Fibroblast of villous mesenchyme (primary cell): ENCODE data around the gene GPR183. TPM values are rescaled to one million over a fixed set of nuclear protein-coding genes. Genes with fewer than 3 reads are reported as not detected.

Experiments used
- DNase-seq: peaks from one replicate; pipeline ENCODE4 v3.0.0-alpha.2; 2010; ENCODE audit warnings: low read depth
- H3K4me3 ChIP-seq: 2 replicates; pipeline ENCODE4 v1.5.1; 2011; ENCODE audit warnings: low read depth, mild to moderate bottlenecking, low read length
- total RNA-seq: library from RNA; depleted of rRNA; stranded (reverse); fragments of >200 nt; gene quantifications from 2 replicates; pipeline ENCODE4 v1.2.3, GENCODE V29; 2012
- TF ChIP-seq, protein P1 (sequence below): IDR thresholded peaks from 2 replicates; pipeline ENCODE4 v1.5.1; 2012; ENCODE audit warnings: low read depth, mild to moderate bottlenecking, low read length; ENCODE audit not compliant: insufficient read depth

Gene GPR183
- total RNA-seq, 1 donor, result 0.86 TPM

DNA sequence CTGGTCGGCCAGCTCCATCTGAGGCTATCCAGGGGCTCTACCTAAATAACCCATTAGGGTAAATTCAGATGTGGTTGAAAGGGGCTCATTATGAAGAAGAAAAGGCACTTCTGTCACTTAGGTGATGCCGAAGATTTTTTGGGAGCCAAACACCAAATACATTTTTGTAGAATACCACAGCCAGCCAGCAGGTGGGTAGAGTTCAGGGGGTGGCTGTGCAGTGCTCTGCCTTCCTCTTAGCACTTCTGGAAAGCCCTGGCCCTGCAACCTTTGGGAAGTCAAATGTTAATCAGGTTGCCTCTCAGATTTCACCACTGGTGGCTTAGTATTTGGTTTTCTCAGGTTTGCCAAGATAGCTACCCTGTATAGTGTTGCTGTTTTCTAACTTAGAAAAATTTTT lies 30.5 kb downstream of the GPR183 start:
- no peak overlapping the region for H3K4me3 ChIP-seq
- TF ChIP-seq, protein P1, sequence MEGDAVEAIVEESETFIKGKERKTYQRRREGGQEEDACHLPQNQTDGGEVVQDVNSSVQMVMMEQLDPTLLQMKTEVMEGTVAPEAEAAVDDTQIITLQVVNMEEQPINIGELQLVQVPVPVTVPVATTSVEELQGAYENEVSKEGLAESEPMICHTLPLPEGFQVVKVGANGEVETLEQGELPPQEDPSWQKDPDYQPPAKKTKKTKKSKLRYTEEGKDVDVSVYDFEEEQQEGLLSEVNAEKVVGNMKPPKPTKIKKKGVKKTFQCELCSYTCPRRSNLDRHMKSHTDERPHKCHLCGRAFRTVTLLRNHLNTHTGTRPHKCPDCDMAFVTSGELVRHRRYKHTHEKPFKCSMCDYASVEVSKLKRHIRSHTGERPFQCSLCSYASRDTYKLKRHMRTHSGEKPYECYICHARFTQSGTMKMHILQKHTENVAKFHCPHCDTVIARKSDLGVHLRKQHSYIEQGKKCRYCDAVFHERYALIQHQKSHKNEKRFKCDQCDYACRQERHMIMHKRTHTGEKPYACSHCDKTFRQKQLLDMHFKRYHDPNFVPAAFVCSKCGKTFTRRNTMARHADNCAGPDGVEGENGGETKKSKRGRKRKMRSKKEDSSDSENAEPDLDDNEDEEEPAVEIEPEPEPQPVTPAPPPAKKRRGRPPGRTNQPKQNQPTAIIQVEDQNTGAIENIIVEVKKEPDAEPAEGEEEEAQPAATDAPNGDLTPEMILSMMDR, result no peak
- DNase-seq, result no peak

DNA sequence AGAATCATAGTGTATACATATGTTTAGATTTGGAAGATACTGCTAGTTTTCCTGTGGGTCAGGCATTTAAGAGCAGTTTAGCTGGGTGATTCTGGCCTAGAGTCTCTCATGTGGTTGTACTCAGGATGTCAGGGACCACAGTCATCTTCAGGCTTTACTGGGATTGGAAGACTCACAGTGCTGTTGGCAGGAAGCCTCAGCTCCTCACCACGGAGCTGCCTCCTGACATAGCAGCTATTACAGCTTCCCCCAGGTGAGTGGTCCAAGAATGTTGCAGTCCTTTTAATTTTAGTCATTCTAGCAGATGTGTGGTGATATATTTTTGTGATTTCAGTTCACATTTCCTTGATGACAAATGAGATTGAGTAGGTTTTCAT lies 32.1 kb downstream of the GPR183 start:
- H3K4me3 ChIP-seq, result no peak overlapping the region
- TF ChIP-seq, protein P1, result no peak
- DNase-seq, result peak; percentile 51

- TF ChIP-seq, protein P1, result no peak
- no peak for DNase-seq
- no peak overlapping the region for H3K4me3 ChIP-seq
Measured at GRCh38 chr13:99273128-99273527, 34.1 kb downstream of the GPR183 start.

DNA sequence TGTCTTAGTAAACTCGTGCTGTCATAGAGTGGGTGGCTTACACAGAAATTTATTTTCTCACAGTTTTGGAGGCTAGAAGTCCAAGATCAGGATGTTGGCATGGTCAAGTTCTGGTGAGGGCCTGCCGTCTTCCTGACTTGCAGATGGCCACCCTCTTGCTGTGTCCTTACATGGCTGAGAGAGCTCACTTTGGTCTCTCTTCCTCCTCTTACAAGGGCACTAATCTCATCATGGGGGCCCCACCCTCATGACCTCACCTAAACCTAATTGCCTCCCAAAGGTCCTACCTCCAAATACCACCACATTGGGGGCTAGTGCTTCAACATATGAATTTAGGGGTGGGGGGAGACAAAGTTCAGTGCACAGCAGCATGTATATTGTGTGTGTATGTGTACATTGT lies 34.7 kb downstream of the GPR183 start:
- TF ChIP-seq, protein P1, result no peak
- no peak overlapping the region for H3K4me3 ChIP-seq
- DNase-seq, result no peak

- TF ChIP-seq, protein P1, result no peak
- no peak overlapping the region for H3K4me3 ChIP-seq
- DNase-seq, result no peak
Measured at GRCh38 chr13:99271249-99271648, 36.0 kb downstream of the GPR183 start.

DNA sequence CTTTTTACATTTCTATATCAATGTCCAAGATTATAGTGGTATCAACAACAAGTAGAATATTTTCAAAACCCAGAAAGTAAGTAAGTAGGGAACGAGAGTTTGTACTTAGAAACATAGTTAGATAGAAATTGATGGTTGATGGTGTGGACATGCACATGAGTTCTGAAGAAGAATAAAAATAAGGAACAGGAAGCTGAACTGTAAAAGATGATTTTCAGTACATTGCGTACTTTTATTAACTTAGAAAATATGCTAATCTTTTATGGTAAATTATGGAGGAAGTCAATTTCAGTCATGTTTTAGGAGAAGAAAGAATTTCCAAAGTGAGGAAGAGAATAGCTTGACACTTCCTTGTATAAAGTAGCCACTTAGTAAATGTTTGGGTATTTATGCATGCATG lies 36.7 kb downstream of the GPR183 start:
- no peak for DNase-seq
- TF ChIP-seq, protein P1, result no peak
- H3K4me3 ChIP-seq, result no peak overlapping the region

- TF ChIP-seq, protein P1, result peak; percentile 79
- DNase-seq, result peak; percentile 80
- H3K4me3 ChIP-seq, result no peak overlapping the region
Measured at GRCh38 chr13:99269627-99270241, 37.5 kb downstream of the GPR183 start.
